GM21528 (cell line): Measurements from ENCODE around the gene EIF5.
A peak's percentile ranks its signal among the peaks of the same experiment; 100 is the strongest.

Experiments
- ATAC-seq: cut with Tn5 transposase; IDR thresholded peaks from one replicate; pipeline ENCODE4 v1.9.1; 2021; ENCODE audit warnings: mild to moderate bottlenecking, moderate library complexity; ENCODE audit not compliant: unreplicated experiment, low FRiP score

EIF5 gene

DNA sequence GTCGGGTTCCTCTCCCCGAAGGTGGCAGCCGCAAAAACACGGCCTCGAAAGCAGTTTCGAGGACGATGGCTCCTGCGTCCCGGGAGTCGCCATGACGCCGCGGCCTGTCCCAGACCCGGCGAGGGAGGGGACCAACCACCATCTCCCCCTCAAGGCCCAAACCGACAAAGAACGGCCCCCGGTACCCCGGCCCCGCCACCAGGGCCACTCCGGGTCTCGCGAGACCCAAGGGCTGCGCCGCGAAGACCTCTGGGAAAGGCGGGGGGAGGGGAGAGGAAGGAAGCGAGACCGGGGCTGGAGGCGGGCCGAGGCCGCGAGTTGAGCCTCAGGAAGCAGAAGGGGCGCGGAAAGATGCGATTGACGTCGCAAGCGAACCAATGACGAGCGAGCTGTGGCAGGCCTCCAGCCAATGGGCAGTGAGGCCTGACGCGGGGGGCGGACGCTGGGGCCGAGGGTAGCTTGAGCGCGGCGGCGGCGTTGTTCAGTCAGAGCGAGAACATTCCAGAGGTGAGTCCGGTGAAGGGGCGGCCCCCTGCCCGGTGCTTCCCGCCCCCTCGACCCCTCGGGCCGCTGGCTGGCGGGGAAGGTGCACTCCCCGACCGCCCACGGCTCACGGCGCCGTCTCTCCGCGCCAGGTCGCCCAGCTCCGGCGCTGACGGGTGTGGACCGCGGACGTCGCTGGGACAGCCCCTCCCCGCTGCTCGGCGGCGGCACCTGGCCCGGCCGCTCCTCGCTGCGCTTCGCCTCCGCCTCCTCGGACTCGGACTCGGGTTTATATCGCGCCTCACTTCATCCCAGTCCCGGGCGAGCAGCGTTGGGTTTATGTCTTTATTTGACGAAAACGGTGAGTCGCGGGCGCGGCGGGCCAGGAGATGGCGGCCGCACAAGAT, at the start of gene EIF5:
TSS of gene EIF5 (plus strand) at position 484 of the 890 bp plus-strand sequence. CDS start 1,624 bp downstream, outside the sequence.
- peak; percentile 81 for ATAC-seq

GRCh38 chr14:103284574-103285467, 49.2 kb upstream of the EIF5 start:
- ATAC-seq = no peak

DNA sequence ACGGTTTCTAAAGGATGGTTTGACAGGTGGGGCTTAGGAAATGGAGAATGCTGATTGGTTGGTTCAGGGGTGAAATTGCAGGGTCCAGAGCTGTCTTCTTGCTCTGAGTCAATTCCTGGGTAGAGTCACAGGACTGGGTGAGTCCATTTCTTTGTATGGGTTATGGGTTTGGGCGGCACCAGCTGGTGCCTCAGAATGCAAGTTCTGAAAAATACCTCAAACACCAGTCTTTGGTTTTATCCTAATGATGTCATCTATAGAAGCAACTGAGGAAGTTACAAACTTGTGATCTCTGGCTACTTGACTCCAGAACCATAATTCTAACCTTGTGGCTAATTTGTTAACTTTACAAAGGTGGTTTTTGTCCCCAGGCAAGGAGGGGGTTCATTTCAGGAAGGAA, 47.6 kb upstream of the EIF5 start:
- ATAC-seq = no peak

DNA sequence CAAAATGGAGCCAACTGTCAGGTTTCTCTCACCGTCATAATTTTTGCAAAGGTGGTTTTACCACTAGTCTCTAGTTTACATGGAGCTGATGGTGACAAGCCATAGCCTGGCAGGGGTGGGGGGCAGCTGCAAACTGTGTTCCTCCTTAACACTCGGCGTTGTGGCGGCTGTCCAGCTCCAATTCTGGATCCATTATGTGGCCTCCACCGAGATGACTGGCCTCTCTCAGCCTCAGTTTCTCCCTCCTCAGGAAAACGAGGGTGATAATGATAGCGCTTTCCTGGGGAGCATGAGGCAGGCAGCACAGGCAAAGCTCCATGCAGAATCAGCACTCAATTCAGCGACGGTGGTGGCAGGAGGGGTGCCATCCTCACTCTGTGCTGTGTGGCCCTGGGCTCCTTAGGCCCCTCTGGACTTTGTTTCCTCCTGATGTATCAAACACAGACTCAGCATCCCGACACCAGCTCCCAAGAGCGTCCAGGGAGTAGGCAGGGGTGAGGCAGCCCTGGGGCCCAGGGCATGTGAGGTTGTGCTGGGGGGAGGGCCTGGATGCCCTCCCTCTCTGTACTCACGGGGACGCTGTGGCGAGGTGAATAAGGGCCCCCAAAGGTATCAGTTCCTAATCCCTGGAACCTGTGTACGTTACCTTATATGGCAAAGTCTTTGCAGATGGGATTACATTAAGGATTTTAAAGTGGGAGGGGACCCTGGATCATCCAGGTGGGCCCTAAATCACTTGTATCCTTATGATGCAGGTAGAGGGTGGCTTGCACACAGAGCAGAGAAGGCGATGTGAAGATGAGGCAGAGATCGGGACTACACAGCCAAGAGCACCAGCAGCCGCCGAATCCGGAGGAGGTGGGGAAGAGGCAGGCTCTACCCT, 46.8 kb upstream of the EIF5 start:
- no peak for ATAC-seq

- no peak for ATAC-seq
Measured at GRCh38 chr14:103288076-103288766, 45.8 kb upstream of the EIF5 start.

GRCh38 chr14:103290056-103290455, 44.0 kb upstream of the EIF5 start:
- ATAC-seq = no peak

- no peak for ATAC-seq
Measured at GRCh38 chr14:103290494-103290893, 43.5 kb upstream of the EIF5 start.

GRCh38 chr14:103290961-103291360, 43.1 kb upstream of the EIF5 start:
- no peak for ATAC-seq

GRCh38 chr14:103292426-103293374, 41.3 kb upstream of the EIF5 start:
- ATAC-seq = no peak

GRCh38 chr14:103293465-103293864, 40.6 kb upstream of the EIF5 start:
- ATAC-seq = no peak

DNA sequence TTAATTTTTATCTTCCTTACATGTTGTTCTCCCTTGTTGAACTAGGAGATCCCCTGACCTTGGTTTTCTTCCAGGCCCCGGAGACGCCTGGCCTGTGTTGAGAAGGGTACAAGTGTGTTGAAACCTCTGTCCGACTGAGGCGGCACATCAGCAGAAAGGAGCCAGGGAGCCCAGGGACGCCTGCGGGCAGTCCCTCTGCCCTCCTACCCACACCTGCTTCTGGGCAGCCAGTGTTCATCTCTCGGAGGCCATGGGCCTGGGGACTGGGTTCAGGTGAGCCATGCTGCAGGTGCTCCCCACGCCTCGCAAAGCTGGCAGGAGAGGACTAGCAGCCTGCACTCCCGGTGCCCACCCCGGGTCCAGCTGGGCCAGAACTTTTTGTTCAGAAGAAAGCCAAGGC, 39.9 kb upstream of the EIF5 start:
- ATAC-seq = no peak

DNA sequence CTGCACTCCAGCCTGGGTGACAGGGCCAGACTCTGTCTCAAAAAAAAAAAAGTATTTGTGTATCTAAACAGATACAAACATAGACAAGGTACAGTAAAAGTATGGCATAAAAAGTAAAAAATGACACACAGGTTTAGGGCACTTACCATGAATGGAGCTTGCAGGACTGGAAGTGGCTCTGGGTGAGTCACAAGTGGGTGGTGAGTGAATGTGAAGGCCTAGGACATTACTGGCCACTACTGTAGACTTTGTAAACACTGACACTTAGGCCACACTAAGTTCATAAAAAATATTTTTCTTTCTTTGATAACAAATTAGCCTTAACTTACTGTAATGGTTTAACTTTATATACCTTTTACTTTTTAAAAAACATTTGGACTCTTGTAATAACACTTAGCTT, 38.0 kb upstream of the EIF5 start:
- ATAC-seq = no peak

- no peak for ATAC-seq
Measured at GRCh38 chr14:103296987-103297386, 37.0 kb upstream of the EIF5 start.

DNA sequence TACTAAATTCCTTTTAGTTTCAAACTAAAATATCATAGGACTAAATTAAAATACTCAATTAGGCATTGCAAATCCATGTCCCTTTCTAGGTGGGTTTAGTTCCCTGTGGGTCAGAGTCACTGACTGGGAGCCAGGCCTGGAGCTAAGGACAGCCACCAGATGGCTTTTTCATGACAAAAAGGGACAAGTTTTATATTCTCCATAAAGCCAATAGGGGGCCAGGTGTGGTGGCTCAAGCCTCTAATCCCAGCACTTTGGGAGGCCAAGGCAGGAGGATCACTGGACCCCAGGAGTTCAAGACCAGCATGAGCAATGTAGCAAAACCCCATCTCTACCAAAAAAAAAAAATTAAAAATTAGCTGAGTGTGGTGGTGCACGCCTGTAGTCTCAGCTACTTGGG, 35.4 kb upstream of the EIF5 start:
- ATAC-seq = no peak

DNA sequence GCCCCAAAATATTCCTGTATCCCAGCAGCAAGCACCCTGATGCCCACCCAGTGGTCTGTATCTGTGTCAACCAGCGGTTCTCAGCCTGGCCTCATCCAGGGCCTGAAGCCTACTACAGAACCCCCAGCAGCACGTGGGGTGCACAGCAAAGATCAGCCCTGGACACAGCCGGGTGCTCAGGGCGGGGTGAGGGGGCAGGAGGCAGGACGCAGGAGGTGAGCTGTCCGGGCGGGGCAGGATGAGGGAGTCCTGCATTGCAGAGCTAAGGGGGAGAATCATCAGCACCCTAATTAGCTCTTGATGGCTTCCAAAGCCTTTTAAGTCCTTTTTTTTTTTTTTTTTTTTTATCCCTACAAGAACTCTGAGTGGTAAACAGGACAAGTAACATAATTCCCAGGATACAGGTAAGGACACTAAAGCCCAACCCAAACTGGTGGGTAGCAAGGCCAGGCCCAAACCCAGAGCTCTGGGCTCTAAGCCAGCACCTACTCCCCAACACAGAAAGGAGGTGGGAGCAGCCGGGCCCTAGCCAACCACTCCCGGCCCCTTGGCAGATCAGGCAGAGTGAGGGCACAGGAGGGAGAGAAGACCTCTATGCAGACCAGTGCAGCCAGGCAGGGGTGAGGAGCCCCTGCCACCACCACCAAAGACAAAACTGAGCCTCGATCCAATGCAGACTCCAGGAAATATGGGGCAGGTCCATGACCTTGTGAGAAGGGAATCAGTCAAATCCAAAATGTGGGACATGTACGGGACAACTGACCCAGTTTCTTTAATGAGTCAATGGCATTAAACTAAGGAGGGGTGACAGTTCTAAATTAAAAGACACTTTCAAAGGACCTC, 32.3 kb upstream of the EIF5 start:
- no peak for ATAC-seq

DNA sequence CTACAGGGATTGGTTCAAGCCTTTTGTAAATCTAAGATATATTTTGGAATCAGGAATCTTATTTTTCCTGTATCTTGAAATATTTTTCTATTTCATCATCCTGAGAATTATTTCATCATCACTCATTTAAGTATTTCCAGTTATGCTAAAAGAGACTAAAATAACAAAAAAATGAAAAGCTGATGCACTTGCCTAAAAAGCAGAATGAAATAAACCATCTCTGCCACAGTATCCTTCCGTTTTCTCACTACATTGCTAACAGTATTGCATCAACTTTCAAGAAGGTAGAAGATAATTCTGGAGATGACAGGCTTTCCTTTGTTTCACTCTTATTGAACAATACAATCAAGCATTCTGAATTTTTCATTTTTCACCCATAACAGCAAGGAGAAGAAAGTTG, 31.1 kb upstream of the EIF5 start:
- ATAC-seq = no peak

DNA sequence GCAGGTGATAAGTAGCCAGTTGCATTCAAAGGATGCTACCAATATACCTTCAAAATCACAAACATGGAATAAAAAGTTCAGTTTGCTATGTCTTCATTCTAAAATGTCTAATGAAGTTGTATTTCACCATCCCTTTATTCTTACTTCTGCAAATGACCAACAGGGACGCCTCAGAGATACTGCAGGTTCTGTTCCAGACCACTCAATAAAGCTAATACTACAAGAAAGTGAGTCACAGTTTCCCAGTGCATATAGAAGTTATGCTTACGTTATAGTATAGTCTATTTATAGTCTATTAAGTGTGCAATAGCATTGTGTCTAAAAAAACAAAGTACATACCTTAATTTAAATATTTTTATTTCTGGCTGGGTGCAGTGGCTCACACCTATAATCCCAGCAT, 29.3 kb upstream of the EIF5 start:
- no peak for ATAC-seq
